Activated T-cell treated with anti-CD3 and anti-CD28 coated beads, Interleukin-2, amount 50 U/mL, for 48 hours (primary cell): ENCODE results near the gene NBPF1.
"Not testable (repeated sequence)": the region's sequence is repeated elsewhere in the genome, so short reads cannot be mapped to it uniquely, and the experiment has no call there.

ENCODE experiments used
- DNase-seq, 2 experiments: peaks; one replicate each; pipeline ENCODE4 v3.0.0-alpha.2; 2020

The NBPF1 gene

DNA sequence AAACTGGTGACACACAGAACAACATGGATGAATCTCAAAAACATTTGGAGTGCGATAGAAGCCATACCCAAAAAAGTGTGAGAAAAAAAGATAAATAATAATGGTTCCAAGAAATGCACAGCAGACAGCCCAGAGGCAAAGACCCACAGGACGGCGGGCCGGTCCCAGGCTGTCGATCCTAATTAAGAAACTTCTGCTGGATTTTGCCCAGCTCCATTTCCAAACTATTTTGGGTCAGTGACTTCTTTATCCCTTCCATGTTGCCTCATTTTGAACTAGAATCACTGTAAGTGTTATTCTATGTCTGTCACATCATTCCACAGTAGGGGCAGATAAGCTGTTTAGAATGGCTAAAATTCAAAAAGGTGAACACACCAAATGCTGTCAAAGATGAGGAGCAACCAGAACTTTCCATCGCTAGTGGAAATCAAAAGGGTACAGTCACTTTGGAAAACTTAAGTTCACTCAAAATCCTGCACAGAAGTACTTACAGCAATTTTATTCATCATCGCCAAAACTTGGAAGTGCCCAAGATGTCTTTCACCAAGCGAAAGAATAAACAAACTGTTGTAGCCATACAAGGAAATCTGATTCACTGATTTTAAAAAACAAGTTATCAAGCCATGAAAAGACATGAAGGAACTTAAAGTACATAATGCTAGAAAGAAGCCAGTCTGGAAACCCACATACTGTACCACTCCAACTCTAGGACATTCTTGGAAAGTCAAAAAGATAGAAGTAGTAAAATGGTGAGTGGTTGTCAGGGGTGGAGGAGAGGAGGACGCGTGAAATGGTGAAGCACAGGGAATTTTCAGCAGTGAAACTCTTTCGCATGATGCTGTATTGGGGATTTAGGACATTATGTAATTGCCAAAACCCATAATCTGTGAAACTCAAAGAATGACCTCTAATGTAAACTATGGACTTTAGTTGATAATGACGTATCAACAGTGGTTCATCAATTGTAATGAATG lies 7.5 kb downstream of the NBPF1 start:
- no peak for DNase-seq

DNA sequence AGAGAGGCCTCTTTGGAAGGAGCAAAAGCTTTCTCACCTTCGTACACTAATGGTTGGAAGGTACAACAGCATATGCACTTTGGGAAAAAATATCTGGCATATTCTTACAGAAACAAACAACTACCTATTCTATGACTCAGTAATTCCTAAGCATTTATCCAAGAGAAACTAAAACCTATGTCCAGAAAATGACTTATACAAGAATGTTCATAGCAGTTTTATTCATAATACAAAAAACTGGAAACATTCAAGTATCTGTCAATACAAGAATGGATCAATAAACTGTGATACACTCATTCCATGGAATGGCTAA lies 8.2 kb downstream of the NBPF1 start:
- no peak for DNase-seq

DNA sequence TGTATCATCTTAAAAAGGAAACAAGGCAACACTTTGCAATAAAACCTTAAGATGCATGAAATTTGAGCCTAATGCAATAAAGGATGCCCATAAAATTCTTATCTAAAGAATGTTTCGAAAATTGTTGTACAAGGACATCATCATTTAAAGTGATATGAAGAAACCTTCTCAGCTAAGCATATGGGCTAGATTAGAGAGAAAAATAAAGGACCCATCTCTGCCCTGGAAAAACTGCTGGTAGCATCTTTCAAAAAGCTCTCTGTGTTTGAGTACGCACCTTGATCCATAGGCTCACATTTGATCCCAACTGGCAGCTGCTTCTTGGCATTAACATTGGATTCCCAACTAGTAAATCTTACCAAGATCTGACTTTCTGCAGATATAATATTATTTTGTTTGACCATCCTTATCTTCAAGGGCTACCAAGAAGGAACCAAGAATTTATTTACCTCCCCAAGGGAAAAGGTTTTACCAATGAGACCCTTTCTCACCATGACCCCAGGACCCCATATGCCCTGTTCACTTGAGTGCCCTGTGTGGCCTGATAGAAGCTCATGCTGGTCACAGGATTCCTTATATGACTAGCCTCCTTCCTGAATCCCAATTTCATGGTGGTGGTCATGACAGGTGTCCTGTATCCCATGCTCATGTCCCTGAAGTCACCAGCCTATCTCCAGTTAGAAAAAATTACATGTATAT lies 8.7 kb downstream of the NBPF1 start:
- not testable (repeated sequence) for DNase-seq

DNA sequence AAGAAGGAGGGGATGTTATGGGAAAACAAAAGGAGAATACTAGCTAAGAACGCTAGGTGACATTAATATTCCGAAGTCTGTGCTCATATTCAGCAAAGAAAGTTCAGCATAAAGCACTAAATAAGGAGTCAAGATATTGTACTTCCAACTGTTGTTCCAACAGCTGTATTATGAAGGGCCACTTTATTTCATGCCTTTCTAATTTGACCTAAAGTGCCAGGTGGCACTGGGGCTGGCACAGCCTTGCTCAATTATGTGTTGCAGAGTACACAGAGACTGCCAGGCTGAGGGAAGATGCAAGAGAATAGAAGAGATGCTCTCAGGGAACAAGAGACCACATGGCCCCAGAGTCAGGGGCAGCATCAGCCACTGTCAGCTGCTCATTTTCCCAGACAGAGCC lies 9.7 kb downstream of the NBPF1 start:
- DNase-seq, result not testable (repeated sequence)

DNA sequence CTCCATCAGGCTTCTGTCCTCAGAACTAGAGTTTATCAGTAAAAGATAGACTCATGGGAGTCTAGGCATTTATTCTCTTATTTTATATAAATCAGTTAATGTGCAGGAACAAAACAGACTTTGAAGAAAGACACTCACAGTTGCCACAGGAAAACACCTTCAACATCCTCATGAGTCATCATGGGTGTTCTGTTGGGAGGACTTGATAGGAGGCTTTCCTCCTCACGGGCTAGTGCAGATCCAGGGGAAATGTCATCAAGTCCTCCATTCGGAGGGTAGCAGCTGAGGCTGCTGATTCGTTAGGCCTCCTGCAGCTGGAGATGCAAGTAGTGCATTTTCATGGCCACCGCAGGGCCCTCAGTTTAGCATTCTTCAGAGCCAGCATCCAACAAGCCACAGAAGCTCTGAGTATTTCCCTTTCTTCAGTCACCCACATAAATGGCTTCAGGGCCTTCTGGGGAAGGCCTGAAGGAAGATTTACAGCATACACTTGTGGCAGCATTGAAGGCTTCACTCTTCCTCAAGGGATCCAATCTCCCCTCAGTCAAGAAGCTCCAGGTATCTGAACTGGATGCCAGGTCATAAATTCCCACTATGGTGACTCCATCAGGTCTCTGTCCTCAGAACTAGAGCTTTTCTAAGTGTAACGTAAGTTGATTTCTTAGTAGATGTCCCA lies 10.9 kb downstream of the NBPF1 start:
- not testable (repeated sequence) for DNase-seq

DNA sequence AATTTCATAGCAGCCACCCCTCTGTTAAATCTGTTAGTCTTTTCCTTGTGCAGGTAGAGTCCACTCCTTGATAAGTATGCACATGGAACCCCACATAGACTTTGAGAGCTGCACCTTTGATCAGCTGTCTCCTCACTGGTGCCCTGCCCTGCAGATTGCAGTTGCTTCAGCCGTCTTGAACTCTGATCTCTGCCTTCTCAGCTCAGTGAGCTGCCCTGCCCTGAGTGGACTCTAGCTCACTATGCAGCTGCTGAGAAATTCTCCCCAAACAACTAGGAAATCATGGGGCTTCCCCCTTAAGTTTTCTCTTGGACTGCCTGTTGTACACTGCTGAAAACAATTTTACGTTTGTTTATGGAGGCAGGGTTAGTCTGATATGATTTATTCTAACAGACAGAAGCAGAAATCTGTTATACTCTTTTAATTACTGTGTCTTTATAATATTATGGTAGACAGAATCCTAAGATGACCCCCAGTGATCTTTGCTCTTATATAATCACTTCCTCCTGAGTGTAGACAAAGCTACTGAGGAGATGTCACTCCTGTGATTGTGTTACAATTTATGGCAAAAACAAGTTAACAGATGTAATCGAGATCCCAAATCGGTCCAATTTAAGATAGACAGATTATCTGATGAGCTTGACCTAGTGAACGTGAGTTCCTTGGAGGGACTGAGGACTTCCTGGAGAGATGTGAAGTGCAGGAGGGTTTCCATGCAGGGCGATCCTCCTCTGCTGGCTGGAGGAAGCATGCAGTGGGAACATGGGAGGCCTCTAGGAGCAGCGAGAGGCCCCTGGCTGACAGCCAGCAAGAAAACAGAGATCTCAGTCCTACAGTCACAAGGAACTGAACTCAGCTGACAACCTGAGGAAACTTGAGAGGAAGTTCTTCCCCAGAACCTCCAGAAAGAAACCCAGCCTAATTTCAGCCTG lies 12.2 kb downstream of the NBPF1 start:
- not testable (repeated sequence) for DNase-seq

DNA sequence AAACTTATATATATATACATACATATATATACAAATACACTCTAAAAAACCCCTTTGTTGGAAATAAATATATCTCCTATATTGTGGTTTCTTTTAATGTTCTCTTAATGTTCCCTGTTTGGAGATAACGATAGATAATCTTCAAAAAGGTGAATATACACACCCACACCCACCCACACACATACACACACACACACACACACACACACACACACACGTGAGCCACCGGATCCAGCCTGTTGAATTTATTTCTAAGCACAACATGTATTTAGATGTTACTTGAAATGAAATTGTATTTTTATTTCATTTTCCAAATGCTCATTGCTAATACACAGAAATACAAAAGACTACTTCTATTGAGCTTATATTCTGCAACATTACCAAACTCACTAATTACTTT lies 14.0 kb downstream of the NBPF1 start:
- not testable (repeated sequence) for DNase-seq

DNA sequence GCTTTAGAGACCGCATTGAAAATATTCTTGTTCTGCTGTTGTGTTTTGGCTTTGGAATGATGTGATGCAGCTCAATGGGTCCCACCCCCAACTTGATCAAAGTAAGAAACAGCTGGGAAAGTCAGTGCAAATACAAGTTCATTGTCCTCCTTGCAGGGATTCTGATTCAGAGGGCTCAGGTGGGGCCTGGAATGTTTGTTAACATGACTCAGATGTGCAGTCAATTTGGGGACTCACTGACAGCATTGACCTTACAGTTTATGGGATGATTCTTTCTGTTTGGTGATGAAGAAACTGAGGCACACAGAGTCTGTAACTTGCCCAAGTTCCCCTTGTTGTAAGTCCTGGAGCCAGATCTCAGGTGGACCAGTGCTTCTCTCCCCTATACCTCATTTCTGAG lies 18.1 kb downstream of the NBPF1 start:
- DNase-seq, result not testable (repeated sequence)

DNA sequence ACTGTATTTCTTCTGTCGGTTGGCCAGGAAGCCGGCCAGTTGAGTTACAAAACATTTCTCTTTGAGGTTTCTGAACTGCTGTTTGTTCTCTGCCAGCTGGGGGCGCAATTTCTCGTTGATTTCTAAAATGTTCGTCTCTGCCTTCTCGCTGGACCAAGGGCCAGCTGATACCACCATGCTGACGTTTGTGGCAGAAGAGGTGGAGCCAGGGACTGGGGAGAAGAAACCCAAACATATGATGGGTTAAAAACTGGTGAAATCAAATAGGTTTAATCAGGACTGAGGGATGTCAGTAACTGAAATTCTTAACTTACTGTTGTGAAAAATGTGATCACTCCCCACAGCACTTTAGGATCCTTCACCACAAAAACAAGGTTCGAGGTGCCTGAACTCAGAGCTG lies 21.5 kb downstream of the NBPF1 start:
- DNase-seq, result not testable (repeated sequence)

DNA sequence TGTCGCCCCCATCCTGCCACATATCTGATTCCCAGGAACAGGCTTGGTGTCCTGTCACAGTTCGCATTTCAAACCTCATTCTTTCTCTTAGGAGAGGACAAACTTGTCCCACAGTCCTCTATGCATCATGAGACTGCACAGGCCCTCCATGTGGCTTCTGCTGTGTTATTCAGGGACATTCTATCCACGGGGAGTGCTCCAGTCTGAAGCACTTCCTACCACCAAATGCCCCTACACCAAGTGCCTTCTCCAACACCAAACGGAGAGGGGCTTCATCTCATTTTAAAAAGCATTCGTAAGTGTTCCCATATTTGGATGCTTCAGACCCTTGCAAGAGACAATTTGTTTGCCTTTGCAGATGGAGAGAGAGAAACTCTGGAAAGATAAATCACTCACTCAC lies 25.3 kb downstream of the NBPF1 start:
- DNase-seq, result not testable (repeated sequence)

DNA sequence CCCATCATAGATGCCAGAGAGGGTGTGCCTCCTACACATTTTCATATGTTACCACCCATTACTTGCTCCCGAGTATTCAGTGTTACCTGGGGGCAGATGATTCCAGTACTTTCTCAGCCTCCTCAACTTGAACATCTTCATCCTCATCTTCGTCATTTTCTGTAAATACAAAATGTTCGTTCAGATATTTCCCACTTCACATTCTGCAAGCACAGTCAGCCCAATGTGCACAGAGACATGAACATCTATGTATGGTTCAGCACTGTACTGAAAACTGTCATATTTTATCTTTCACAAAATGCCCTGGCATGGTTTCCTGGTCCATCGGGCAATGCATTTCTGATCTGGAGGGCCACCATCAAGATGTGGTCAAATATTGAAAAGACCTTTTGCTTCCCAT lies 25.7 kb downstream of the NBPF1 start:
- DNase-seq, result not testable (repeated sequence)

DNA sequence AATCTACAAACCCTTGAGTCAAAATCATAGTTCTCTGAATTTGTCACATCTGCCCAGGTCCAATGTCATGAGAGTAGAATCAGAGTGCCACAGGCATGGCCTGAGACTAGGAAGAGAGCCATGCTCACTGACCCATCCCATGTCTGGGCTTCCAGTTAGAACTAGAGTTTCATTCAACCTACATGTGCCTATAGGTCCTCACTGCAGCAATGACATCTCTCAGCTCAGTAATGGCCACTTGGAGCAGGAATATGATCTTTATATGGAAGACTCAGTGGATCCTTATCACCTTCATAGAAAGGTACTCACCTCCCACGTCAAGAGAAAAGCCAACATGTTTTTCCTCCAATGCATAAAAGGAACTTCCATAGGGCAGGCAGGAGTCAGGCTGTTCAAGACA lies 48.0 kb downstream of the NBPF1 start:
- not testable (repeated sequence) for DNase-seq

DNA sequence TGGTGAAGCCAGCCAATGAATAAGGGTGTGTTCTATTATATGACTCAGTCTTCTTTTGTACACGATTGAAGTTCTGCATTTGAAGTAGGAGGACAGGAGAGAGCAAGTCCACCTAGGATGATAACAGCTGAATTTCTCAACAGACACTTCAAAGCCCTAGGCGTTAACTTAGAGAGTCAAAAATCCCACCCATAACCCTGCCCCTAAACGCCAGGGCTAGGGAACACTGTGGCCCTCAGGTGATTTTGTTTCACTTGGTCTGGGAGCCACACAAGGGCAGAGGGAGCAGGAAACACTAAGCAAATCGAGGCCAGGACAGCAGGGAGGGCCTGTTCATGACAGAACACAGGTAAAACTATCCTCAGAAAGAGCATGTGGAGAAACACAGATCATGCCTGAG lies 52.3 kb downstream of the NBPF1 start:
- DNase-seq, result not testable (repeated sequence)

DNA sequence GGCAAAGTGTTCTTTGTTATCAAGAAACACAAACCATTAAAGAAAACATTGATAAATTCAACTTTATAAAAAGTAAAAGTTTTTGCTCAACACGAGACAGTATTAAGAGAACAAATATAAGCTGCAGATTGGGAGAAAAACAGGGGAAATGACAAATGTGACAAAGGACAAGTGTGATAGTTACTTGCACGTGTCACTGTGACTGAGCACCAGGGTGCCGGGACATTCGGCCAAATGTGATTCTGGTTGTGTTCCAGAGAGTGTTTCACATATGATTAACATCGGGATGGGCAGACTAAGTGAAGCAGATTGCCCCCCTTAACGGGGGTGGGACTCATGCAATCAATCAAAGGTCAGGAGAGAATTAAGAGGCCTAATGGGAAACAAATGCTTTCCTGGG lies 52.9 kb downstream of the NBPF1 start:
- not testable (repeated sequence) for DNase-seq

DNA sequence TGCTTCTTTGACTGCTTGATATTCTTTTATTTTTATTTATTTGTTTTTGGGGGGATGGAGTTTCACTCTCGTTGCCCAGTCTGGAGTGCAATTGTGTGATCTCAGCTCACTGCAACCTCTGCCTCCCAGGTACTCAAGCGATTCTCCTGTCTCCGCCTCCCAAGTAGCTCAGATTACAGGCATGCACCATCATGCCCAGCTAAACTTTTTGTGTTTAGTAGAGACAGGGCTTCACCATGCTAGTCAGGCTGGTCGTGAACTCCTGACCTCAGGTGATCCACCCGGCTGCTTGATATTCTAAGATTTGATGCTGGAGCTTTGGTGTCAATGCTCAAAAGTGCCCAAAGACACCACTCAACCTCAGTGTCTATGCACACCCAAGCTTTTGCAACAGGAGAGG lies 53.7 kb downstream of the NBPF1 start:
- DNase-seq, result not testable (repeated sequence)

DNA sequence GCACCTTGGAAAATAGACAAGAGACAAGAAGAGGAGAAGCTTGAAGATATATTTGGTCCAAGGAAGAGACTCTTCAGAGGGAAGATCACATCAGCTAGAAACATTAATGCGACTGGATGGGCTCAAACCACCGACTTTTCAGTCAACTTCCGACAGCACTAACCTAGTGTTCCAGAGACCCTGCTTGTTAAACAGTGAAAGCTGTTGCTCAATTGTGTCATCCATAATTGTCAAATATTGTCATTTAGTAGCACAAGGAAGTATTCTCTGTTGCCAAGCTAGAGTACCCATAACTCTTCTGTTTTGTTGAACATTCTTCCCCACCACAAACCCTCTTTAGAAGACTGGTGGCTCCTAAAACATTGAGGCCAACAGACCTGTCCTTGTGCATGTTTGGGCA lies 56.3 kb downstream of the NBPF1 start:
- DNase-seq, result not testable (repeated sequence)

DNA sequence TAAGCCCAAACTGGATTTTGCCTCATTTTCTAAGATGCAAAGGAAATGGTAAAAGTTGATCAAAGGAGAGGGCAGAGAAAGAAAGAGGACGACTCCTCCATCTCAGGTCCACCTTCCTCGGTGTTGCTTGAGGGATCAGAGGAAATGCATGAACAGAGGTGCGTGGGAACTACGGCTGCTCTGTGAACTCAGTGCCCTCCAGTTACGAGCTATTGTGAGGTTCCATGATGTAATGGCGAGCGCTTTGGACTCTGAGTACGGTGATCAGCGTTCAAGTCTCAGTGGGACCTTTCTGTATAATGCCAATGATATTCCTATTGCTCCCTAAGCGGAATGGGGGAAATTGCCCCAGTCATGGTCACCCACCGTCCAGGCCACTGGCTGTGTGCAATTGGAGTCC lies 60.1 kb downstream of the NBPF1 start:
- not testable (repeated sequence) for DNase-seq

DNA sequence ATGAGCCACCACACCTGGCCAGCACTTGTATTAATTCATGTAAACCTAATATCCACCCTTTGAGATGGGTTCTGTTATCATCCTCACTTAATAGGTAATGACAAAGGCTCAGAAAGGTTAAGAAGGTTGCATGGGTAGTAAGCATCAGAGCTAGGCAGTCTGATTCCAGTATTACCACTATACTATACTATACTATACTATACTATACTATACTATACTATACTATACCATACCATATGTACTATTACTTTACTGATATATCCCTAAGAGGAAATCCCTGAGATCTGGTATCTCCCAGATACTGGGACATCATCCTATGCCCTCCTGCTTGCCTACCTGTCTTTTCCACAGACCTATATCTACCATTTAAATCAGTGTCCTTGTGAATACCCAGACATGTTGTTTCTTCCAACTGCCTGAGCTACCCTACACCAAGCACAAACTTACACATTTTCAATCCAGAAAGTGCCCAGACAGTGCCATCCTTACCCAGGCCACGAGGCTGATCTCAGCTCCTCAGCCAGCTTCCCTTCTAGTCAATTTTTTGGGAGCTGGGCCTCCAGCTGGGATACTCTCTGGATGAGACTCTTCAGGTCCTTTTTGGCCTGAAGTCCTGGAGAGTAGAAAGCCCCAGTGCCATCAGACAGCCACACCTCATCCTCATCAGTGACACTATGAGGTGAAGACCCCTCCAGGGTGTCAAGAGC lies 63.0 kb downstream of the NBPF1 start:
- DNase-seq, result not testable (repeated sequence)

DNA sequence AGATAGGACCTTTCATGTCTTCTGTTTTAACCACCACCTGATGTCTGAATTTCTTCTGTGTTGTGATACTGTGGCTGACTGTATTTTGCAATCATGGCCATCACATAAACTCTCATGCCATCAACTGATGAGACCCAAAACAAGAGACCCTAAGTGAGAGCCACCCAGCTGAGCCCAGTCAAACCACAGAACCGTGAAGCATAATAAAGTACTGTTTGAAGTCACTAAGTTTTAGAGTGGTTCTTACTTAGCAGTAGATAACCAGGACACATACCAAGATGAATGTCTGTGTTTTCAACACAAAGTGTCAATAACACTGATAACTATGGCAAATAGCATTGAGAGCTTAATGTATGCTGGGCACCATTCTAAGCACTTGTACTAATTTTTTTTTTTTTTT lies 63.8 kb downstream of the NBPF1 start:
- DNase-seq, result not testable (repeated sequence)

DNA sequence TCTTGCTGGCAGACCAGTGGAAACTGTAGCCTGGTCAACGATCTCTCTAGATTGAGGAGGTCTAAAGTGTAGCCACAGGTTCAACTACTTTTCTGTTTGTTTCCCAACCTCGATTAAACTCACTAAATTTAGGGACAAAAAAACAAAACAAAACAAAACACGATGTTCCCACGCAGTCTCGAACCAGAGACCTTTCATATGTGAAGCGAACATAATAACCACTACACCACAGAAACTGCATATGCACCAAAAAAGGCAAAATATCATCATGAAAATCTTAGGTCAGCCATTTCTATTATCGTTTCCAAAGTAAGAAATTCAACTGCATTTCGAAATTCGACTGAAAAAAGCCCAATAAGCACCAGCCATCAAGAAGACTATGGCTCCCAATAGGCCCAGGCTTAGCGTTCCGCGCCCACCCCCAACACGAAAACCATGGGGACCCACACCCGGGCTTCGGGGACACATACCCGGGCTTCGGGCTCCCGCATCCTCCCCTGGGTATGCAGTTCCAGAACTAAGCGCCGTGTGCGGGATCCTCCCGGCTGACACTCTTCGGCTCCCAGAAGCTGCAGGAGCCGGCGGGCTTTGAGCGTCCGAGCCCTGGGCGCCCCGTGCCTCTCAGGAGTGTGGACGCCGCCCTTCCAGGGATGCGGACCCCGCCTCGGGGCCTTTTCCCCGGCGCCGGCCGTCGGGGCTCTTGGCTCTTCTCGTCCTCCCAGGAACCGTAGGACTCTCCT lies 65.7 kb downstream of the NBPF1 start:
- not testable (repeated sequence) for DNase-seq

DNA sequence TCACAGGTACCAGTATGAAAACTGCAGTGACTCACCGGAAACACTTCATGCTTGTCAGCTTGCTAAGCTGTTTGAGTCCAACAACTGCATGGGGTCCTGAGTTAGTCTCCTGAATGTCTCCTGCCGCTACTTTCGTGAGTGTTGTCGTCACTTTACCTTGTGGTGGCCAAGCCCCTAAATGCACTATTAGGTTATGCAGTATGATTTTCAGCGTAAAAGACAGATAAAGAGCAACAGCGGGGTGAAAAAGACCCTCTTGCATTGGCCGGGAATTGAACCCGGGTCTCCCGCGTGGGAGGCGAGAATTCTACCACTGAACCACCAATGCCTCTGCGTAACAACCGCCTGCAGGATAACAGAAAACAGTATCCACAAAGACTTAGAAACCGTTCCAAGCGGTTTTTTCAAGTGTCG lies 67.7 kb downstream of the NBPF1 start:
- peak; percentile 78 to 82 for DNase-seq
